K562 treated with DMSO at 1 percent for 48 hours (cell line): Measurements from ENCODE around the gene RBP5. TPM values are rescaled to one million over a fixed set of nuclear protein-coding genes. Genes with fewer than 3 reads are reported as not detected.

ENCODE experiments used
- total RNA-seq: library from RNA; unstranded; fragments of 300-600 nt; gene quantifications from 2 replicates; pipeline ENCODE4 v1.2.3, GENCODE V29; 2022; ENCODE audit warnings: low replicate concordance; ENCODE audit errors: extremely low read depth

The RBP5 gene
- not detected in 2 replicates for total RNA-seq

GRCh38 chr12:7128681-7129286 is at the start of gene RBP5:
Gene RBP5 (minus strand): TSS chr12:7128889. CDS start chr12:7128775, 114 bp downstream.

GRCh38 chr12:7129872-7130691 is 1.4 kb upstream of the RBP5 start, which contains the start of gene CLSTN3:
Gene CLSTN3 (plus strand): TSS chr12:7130371. CDS start chr12:7130649, 278 bp downstream.

DNA sequence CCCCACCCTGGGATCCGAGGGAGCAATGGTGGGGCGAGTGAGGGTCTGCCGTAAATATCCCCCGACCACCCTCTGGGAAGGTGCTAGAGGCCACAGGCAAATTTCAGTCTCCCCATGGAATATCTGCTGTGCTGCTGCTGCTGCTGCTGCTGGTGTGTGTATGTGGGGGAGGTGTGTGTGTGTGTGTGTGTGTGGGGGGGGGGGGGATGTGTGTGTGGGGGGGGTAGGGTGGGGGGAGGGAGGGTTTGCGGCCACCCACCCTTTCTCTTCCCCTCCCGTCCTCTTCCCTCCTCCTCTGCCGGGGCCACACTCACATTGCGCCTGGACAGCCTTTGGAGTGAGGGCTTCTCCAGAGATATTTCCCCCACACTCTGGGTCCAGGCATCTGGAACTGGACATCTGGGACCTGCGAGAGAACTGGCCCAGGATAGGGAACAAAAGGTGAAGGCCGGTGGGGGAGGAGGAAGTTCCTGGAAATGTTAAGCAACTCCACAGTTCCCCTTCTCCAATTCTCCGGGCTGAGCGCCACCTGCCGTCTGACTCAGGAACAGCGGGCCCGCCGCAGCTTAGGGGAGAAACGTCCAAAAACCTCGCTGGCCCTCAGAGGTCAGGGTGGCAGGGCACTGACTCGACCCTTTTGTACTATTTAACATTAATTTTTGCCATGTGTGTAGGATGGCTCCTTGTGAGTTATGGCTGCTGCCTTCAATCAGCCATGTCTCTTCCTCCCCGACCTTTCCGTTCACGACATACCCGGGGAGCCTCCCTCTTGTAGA is 19.7 kb downstream of the RBP5 start, which contains the start of gene C1RL:
Gene C1RL, minus strand, starts transcription at position 419 of the 776 bp plus-strand sequence. Its CDS starts 34 bp downstream, at position 385.

DNA sequence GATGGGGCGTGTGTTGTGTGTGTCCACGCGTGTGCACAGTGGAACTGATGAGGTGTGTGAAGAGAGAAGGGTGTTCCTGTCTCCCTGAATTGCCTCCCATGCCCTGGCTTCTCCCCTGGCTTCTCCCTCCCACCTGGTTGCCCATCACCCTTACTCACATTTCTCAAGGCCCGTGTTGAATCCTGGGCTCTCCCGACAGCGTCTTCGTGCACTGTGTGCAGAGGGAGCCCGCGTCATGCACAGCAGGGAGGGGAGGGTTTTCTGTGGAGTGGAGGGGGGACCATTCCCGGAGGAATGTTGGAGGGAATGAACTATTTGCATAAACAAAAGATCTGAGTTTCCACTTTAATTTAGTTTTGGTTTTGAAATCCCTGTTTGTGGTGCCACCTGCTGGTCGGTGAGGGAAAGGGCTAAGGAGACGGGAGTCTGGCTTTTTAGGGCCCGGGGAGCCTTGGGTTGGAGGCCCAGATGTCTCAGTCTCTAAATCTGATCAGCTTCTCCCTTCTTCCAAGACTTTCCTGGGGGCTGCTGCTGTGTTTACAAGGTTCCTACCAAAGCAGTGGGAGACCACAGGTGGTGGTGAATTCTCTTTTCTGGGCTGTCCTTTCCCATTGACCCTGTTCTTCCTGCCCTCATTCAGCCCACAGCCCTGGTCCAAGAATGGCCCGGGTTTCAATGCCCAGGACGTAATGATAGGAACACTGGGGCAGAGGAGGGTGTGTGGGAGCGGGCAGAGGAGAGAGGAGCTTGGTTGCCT is 36.3 kb downstream of the RBP5 start, which contains the start of gene C1R:
Gene C1R, minus strand, starts transcription at position 217 of the 757 bp plus-strand sequence. Its CDS starts 57 bp downstream, at position 160.

Other genes with a start within 250 kb of the RBP5 start
- not detected in 2 replicates for gene LRRC23, start 224.1 kb downstream of the RBP5 start, total RNA-seq
- gene ENO2, start 214.3 kb downstream of the RBP5 start, total RNA-seq, result not detected in 2 replicates
- not detected in 2 replicates for gene ATN1, start 200.9 kb downstream of the RBP5 start, total RNA-seq
- not detected in 2 replicates for gene RNU7-1, start 185.1 kb downstream of the RBP5 start, total RNA-seq
- gene C12orf57, start 184.9 kb downstream of the RBP5 start, total RNA-seq, result not detected in 2 replicates
- gene PTPN6, start 177.5 kb downstream of the RBP5 start, total RNA-seq, result not detected in 2 replicates
- gene PHB2, start 158.2 kb downstream of the RBP5 start, total RNA-seq, result not detected in 2 replicates
- gene EMG1, start 158.0 kb downstream of the RBP5 start, total RNA-seq, result not detected in 2 replicates
- gene LPCAT3, start 110.4 kb downstream of the RBP5 start, total RNA-seq, result not detected in 2 replicates
- gene C1S, start 68.2 kb downstream of the RBP5 start, total RNA-seq, result not detected in 2 replicates
- gene C1R, start 36.4 kb downstream of the RBP5 start, total RNA-seq, result not detected in 2 replicates
- gene C1RL, start 19.7 kb downstream of the RBP5 start, total RNA-seq, result not detected in 2 replicates
- gene CLSTN3, start 1.5 kb upstream of the RBP5 start, total RNA-seq, result not detected in 2 replicates
- gene PEX5, start 60.8 kb upstream of the RBP5 start, total RNA-seq, result not detected in 2 replicates
- gene ACSM4, start 175.2 kb upstream of the RBP5 start, total RNA-seq, result not detected in 2 replicates